Measurements from ENCODE around the gene UTP11.

Gene UTP11

GRCh38 chr1:37987679-37988078, 24.9 kb upstream of the UTP11 start:
- Histone ChIP-seq H3K79me1 (ENCODE audit: low read depth, low read length) (peaks cover 6% of the 10 kb centered on the region), H3K9me3 (replicated peaks in 1 of 2; ENCODE audit: control insufficient read depth in 2 of 2, insufficient read depth in 1 of 2, low read depth in 1 of 2, low read length in 2 of 2) (no peaks in the 10 kb centered on the region), H3K27ac (replicated peaks; ENCODE audit: low read length) (no peak overlapping the region), H3K23ac (ENCODE audit: low read depth, low read length, poor library complexity) (no peak overlapping the region), H3K4me2 (ENCODE audit: insufficient read depth, low read length, poor library complexity, severe bottlenecking) (no peak overlapping the region), H2BK5ac (ENCODE audit: low read length) (no peak overlapping the region), H3K4ac (ENCODE audit: low read length) (no peak overlapping the region), H3K9ac (ENCODE audit: low read depth, low read length, poor library complexity) (no peak overlapping the region), H3K14ac (ENCODE audit: low read length) (no peak overlapping the region), H3K27me3 (ENCODE audit: control insufficient read depth in 3 of 3, insufficient read depth in 3 of 3, low read depth in 1 of 3, low read length in 3 of 3) (no peaks in the 10 kb centered on the region), H2AFZ (ENCODE audit: low read length) (no peak overlapping the region), H2AK5ac (ENCODE audit: low read depth, low read length) (no peak overlapping the region), H4K8ac (ENCODE audit: low read depth, low read length) (no peak overlapping the region), H2BK120ac (ENCODE audit: low read depth, low read length) (no peak overlapping the region), H4K91ac (ENCODE audit: low read depth, low read length, poor library complexity) (no peak overlapping the region), H3K4me1 (ENCODE audit: control insufficient read depth in 2 of 2, insufficient read depth in 1 of 2, low read depth in 1 of 2, low read length in 2 of 2) (peaks cover 0 to 2% of the 10 kb centered on the region in 2 donors), H3K4me3 (ENCODE audit: low read length in 2 of 2) (no peak overlapping the region), H3K18ac (ENCODE audit: low read length) (no peak overlapping the region), H2BK12ac (ENCODE audit: low read length) (no peak overlapping the region), H2BK15ac (ENCODE audit: low read length) (no peak overlapping the region), H3K36me3 (replicated peaks in 1 of 2; ENCODE audit: control insufficient read depth in 2 of 2, insufficient read depth in 2 of 2, low read length in 2 of 2) (peaks cover 25 to 60% of the 10 kb centered on the region in 2 donors)
- no CpG with 5 or more reads among the region's 1 CpG for WGBS, 2 donors (ENCODE audit: extremely low coverage in 2 of 2, insufficient read length in 2 of 2, insufficient replicate concordance in 1 of 2)
- no peak for DNase-seq (ENCODE audit: low spot score)

- Histone ChIP-seq H3K18ac (ENCODE audit: low read length) (peak overlapping the region; percentile 69), H3K9me3 (replicated peaks in 1 of 2; ENCODE audit: control insufficient read depth in 2 of 2, insufficient read depth in 1 of 2, low read depth in 1 of 2, low read length in 2 of 2) (no peaks in the 10 kb centered on the region), H2BK12ac (ENCODE audit: low read length) (no peak overlapping the region), H3K27ac (replicated peaks; ENCODE audit: low read length) (peak overlapping the region; percentile 69), H2AK5ac (ENCODE audit: low read depth, low read length) (peak overlapping the region; percentile 4), H3K4me1 (ENCODE audit: control insufficient read depth in 2 of 2, insufficient read depth in 1 of 2, low read depth in 1 of 2, low read length in 2 of 2) (peaks cover 0 to 2% of the 10 kb centered on the region in 2 donors), H2BK5ac (ENCODE audit: low read length) (peak overlapping the region; percentile 15), H3K4ac (ENCODE audit: low read length) (no peak overlapping the region), H2AFZ (ENCODE audit: low read length) (peak overlapping the region; percentile 85), H3K4me3 (ENCODE audit: low read length in 2 of 2) (peak overlapping the region; percentile 90 to 93), H3K9ac (ENCODE audit: low read depth, low read length, poor library complexity) (peak overlapping the region; percentile 90), H3K36me3 (replicated peaks in 1 of 2; ENCODE audit: control insufficient read depth in 2 of 2, insufficient read depth in 2 of 2, low read length in 2 of 2) (peaks cover 17 to 42% of the 10 kb centered on the region in 2 donors), H4K8ac (ENCODE audit: low read depth, low read length) (no peak overlapping the region), H3K23ac (ENCODE audit: low read depth, low read length, poor library complexity) (peak overlapping the region; percentile 80), H2BK120ac (ENCODE audit: low read depth, low read length) (no peak overlapping the region), H3K14ac (ENCODE audit: low read length) (no peak overlapping the region), H3K79me1 (ENCODE audit: low read depth, low read length) (peaks cover 6% of the 10 kb centered on the region), H3K4me2 (ENCODE audit: insufficient read depth, low read length, poor library complexity, severe bottlenecking) (peak overlapping the region; percentile 87), H4K91ac (ENCODE audit: low read depth, low read length, poor library complexity) (no peak overlapping the region), H3K27me3 (ENCODE audit: control insufficient read depth in 3 of 3, insufficient read depth in 3 of 3, low read depth in 1 of 3, low read length in 3 of 3) (no peaks in the 10 kb centered on the region), H2BK15ac (ENCODE audit: low read length) (no peak overlapping the region)
- DNase-seq (ENCODE audit: low spot score): no peak
- no CpG with 5 or more reads among the region's 30 CpGs for WGBS, 2 donors (ENCODE audit: extremely low coverage in 2 of 2, insufficient read length in 2 of 2, insufficient replicate concordance in 1 of 2)
Observed at GRCh38 chr1:37989361-37989930, 23.1 kb upstream of the UTP11 start.

- no CpG with 5 or more reads among the region's 11 CpGs for WGBS, 2 donors (ENCODE audit: extremely low coverage in 2 of 2, insufficient read length in 2 of 2, insufficient replicate concordance in 1 of 2)
- Histone ChIP-seq H2BK5ac (ENCODE audit: low read length) (no peak overlapping the region), H3K36me3 (replicated peaks in 1 of 2; ENCODE audit: control insufficient read depth in 2 of 2, insufficient read depth in 2 of 2, low read length in 2 of 2) (peaks cover 20 to 33% of the 10 kb centered on the region in 2 donors), H3K23ac (ENCODE audit: low read depth, low read length, poor library complexity) (no peak overlapping the region), H3K9ac (ENCODE audit: low read depth, low read length, poor library complexity) (no peak overlapping the region), H2BK15ac (ENCODE audit: low read length) (no peak overlapping the region), H3K4me3 (ENCODE audit: low read length in 2 of 2) (no peak overlapping the region), H3K4me1 (ENCODE audit: control insufficient read depth in 2 of 2, insufficient read depth in 1 of 2, low read depth in 1 of 2, low read length in 2 of 2) (peaks cover 10 to 15% of the 10 kb centered on the region in 2 donors), H3K18ac (ENCODE audit: low read length) (no peak overlapping the region), H3K14ac (ENCODE audit: low read length) (no peak overlapping the region), H2BK12ac (ENCODE audit: low read length) (no peak overlapping the region), H2AK5ac (ENCODE audit: low read depth, low read length) (no peak overlapping the region), H2BK120ac (ENCODE audit: low read depth, low read length) (no peak overlapping the region), H4K91ac (ENCODE audit: low read depth, low read length, poor library complexity) (no peak overlapping the region), H4K8ac (ENCODE audit: low read depth, low read length) (no peak overlapping the region), H3K9me3 (replicated peaks in 1 of 2; ENCODE audit: control insufficient read depth in 2 of 2, insufficient read depth in 1 of 2, low read depth in 1 of 2, low read length in 2 of 2) (no peaks in the 10 kb centered on the region), H3K4ac (ENCODE audit: low read length) (no peak overlapping the region), H3K27ac (replicated peaks; ENCODE audit: low read length) (no peak overlapping the region), H3K4me2 (ENCODE audit: insufficient read depth, low read length, poor library complexity, severe bottlenecking) (no peak overlapping the region), H2AFZ (ENCODE audit: low read length) (no peak overlapping the region), H3K79me1 (ENCODE audit: low read depth, low read length) (no peaks in the 10 kb centered on the region), H3K27me3 (ENCODE audit: control insufficient read depth in 3 of 3, insufficient read depth in 3 of 3, low read depth in 1 of 3, low read length in 3 of 3) (no peaks in the 10 kb centered on the region)
- no peak for DNase-seq (ENCODE audit: low spot score)
Observed at GRCh38 chr1:37994886-37995566, 17.5 kb upstream of the UTP11 start.

GRCh38 chr1:37995751-37996345, 16.7 kb upstream of the UTP11 start:
- Histone ChIP-seq H3K23ac (ENCODE audit: low read depth, low read length, poor library complexity) (peak overlapping the region; percentile 80), H3K14ac (ENCODE audit: low read length) (no peak overlapping the region), H3K18ac (ENCODE audit: low read length) (peak overlapping the region; percentile 95), H3K36me3 (replicated peaks in 1 of 2; ENCODE audit: control insufficient read depth in 2 of 2, insufficient read depth in 2 of 2, low read length in 2 of 2) (peaks cover 20 to 33% of the 10 kb centered on the region in 2 donors), H4K91ac (ENCODE audit: low read depth, low read length, poor library complexity) (no peak overlapping the region), H4K8ac (ENCODE audit: low read depth, low read length) (no peak overlapping the region), H3K9me3 (replicated peaks in 1 of 2; ENCODE audit: control insufficient read depth in 2 of 2, insufficient read depth in 1 of 2, low read depth in 1 of 2, low read length in 2 of 2) (no peaks in the 10 kb centered on the region), H2AFZ (ENCODE audit: low read length) (no peak overlapping the region), H2BK120ac (ENCODE audit: low read depth, low read length) (no peak overlapping the region), H2BK15ac (ENCODE audit: low read length) (no peak overlapping the region), H3K79me1 (ENCODE audit: low read depth, low read length) (no peaks in the 10 kb centered on the region), H3K27ac (replicated peaks; ENCODE audit: low read length) (no peak overlapping the region), H3K4me1 (ENCODE audit: control insufficient read depth in 2 of 2, insufficient read depth in 1 of 2, low read depth in 1 of 2, low read length in 2 of 2) (peaks cover 17 to 21% of the 10 kb centered on the region in 2 donors), H3K9ac (ENCODE audit: low read depth, low read length, poor library complexity) (peak overlapping the region; percentile 82), H2AK5ac (ENCODE audit: low read depth, low read length) (peak overlapping the region; percentile 64), H3K4me3 (ENCODE audit: low read length in 2 of 2) (peak overlapping the region in 1 of 2 donors; percentile 74), H3K4ac (ENCODE audit: low read length) (no peak overlapping the region), H3K4me2 (ENCODE audit: insufficient read depth, low read length, poor library complexity, severe bottlenecking) (peak overlapping the region; percentile 68), H3K27me3 (ENCODE audit: control insufficient read depth in 3 of 3, insufficient read depth in 3 of 3, low read depth in 1 of 3, low read length in 3 of 3) (no peaks in the 10 kb centered on the region), H2BK5ac (ENCODE audit: low read length) (no peak overlapping the region), H2BK12ac (ENCODE audit: low read length) (no peak overlapping the region)
- no CpG with 5 or more reads among the region's 46 CpGs for WGBS, 2 donors (ENCODE audit: extremely low coverage in 2 of 2, insufficient read length in 2 of 2, insufficient replicate concordance in 1 of 2)
- peak; percentile 61 for DNase-seq (ENCODE audit: low spot score)

All from neuronal stem cell (in vitro differentiated cells).